ENCODE data around the gene RNASEH2B.

The RNASEH2B gene, protein sequence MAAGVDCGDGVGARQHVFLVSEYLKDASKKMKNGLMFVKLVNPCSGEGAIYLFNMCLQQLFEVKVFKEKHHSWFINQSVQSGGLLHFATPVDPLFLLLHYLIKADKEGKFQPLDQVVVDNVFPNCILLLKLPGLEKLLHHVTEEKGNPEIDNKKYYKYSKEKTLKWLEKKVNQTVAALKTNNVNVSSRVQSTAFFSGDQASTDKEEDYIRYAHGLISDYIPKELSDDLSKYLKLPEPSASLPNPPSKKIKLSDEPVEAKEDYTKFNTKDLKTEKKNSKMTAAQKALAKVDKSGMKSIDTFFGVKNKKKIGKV

GRCh38 chr13:50909605-50910484 is at the start of gene RNASEH2B:
RNASEH2B (plus strand) TSS chr13:50909791; CDS start chr13:50910077, 286 bp downstream.
- DNase-seq: peak; percentile 92

GRCh38 chr13:50864492-50864891 is 45.1 kb upstream of the RNASEH2B start:
- DNase-seq: no peak

DNA sequence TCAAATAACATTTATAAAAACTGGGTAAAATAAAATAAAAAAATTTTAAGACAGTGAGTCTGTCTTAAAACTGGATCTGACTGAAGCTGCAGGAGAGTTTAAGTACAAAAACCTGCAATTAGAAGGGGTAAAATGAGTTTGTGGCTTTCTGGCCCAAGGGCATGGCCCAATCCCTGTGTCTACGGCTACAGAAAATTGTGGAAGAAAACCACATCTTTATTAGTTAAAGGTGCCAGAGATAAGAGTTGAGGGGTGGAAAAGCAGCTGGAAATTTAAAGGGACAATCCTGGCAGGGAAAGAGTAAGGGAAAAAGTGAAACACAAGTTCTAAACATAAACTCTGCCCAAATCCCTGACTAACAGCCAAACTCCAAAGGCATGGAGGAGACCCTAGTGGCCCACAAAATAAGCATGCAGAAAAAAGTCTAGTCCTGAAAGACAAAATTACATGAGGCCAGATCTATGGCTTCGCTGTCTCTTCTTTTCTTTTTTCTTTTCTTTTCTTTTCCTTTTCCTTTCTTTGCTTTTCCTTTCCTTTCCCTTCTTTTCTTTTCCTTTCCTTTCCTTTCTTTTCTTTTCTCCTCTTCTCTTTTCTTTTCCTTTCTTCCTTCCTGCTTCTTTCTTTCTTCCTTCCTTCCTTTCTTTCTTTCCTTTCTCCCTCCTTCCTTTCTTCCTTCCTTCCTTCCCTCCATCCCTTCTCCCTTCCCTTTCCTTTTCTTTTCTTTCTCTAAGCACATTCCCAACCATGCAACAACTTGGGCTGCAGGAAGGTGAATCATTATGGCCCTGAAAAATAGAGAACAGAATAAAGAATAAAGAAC is 42.6 kb upstream of the RNASEH2B start:
- no peak for DNase-seq

DNA sequence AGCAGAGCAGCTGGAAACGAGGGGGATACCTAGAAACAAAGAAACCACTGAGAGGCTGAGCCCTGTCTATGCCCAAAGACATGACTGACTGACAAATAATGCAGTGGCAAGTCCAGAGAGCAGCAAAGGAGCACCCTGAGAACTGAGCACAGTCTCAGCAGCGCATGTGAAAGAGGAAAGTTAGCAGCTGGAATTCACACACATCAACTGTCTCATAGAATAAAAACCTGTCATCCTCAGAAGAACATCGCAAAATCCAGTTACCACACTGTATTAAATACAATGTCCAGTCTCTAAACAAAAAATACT is 42.0 kb upstream of the RNASEH2B start:
- DNase-seq: no peak

DNA sequence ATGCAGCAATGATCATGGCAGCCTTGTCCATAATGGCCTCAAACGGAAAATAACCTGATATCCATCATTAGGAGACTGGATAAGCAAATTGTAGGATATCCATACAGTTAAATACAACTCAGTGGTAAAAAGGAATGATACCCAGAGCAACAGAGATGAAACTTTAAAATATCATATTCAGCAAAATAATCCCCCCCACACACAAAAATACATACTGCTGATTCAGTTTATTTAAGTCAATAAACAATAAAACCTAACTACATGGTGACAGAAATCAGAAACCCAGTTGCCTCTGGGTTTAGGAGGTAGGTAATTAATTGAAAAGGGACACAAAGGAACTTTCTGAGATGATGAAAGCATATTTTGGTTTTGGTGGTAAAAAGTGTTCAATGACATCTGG is 38.2 kb upstream of the RNASEH2B start:
- no peak for DNase-seq

GRCh38 chr13:50873467-50873866 is 36.1 kb upstream of the RNASEH2B start:
- DNase-seq: no peak

GRCh38 chr13:50873991-50874390 is 35.6 kb upstream of the RNASEH2B start:
- DNase-seq: no peak

- no peak for DNase-seq
Measured at GRCh38 chr13:50882816-50883435, 26.7 kb upstream of the RNASEH2B start.

GRCh38 chr13:50883728-50884127 is 25.9 kb upstream of the RNASEH2B start:
- no peak for DNase-seq

DNA sequence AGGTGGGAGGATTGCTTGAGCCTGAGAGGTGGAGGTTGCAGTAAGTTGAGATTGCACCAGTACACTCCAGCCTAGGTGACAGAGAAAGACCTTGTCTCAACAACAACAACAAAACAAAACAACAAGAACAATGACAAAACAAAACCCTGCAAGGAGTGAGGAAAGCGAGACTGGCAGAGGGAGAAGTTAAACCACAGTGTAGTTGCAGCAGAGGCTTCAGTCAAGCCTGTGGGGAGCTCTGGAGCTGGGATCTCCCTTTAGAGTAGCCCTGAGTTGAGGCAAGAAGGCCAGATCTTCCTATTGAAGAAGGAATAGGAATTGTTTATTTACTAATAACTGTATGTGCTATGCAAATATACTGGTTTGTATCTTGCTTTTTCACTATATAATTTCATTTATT is 25.3 kb upstream of the RNASEH2B start:
- no peak for DNase-seq

DNA sequence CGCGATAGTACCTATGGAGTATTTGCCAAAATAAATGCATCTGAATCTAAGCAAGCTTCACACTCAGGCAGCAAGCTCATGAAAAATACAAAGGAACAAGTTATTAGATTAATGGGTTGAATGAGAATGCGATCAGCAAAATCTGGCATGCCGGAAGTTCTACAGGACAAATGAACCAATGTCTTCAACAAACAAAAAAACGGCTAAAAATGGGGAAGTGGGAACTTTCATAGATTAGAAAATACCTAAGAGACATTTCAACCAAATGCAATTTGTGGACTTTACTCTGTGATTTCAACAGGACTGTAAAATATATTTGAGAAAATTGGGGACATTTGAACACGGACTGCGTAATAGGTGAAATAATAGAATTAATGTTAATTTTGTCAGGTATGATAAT is 22.4 kb upstream of the RNASEH2B start:
- no peak for DNase-seq

GRCh38 chr13:50888362-50888761 is 21.2 kb upstream of the RNASEH2B start:
- no peak for DNase-seq

GRCh38 chr13:50889317-50889716 is 20.3 kb upstream of the RNASEH2B start:
- no peak for DNase-seq

DNA sequence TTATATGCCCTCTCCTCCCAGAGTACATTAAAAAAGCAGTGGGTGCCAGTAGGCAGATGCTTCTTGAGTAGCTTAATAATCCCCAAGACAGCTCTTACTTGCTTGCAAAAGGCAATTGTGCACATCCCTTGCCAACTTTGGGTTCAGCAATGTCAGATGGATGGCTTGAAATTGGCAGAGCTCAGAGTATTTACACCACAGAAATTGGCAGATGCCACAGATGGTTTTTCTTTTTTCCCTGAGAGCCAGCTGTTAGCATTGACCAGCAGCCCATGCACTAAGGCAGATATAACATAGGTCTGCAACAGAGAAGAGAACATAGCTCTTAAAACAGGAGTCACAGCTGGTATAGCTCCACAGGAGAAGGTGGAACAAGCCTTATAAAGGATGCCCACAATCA is 18.4 kb upstream of the RNASEH2B start:
- DNase-seq: no peak

- no peak for DNase-seq
Measured at GRCh38 chr13:50892210-50892944, 17.2 kb upstream of the RNASEH2B start.

- no peak for DNase-seq
Measured at GRCh38 chr13:50893211-50893852, 16.3 kb upstream of the RNASEH2B start.

DNA sequence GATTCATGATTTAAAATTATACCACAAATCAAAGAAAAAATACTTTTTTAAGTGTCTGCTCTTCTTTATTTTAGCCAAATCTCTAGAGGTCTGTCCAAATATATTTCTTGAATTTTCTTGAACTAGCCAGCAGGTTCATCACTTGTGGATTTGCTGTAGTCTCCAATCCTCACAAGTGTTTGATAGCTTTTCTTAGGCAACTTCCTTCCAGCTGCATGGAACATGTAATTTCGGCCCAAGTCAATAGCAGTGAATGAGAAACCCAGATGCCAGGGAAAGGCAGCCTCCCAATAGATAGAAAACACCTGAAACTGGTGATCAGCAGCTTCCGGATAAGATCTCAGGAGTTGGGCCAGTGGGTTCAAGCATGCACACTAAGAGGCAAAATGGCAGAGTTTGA is 15.6 kb upstream of the RNASEH2B start:
- no peak for DNase-seq

DNA sequence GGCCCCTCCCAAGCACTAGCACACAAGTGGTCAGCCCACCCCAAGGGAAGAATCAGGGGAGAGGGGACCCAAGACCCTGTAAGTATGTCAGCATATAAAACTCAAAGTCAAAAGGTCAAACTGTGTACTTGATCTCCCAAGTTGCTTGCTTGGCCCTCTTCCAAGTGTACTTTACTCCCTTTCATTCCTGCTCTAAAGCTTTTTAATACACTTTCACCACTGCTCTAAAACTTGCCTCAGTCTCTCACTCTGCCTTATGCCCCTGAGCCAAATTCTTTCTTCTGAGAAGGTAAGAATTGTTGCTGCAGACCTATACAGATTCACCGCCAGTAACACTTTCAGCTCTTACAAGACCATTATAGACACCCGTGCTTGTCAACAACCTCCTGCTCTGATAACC is 15.1 kb upstream of the RNASEH2B start:
- no peak for DNase-seq

- DNase-seq: no peak
Measured at GRCh38 chr13:50898338-50898737, 11.3 kb upstream of the RNASEH2B start.

DNA sequence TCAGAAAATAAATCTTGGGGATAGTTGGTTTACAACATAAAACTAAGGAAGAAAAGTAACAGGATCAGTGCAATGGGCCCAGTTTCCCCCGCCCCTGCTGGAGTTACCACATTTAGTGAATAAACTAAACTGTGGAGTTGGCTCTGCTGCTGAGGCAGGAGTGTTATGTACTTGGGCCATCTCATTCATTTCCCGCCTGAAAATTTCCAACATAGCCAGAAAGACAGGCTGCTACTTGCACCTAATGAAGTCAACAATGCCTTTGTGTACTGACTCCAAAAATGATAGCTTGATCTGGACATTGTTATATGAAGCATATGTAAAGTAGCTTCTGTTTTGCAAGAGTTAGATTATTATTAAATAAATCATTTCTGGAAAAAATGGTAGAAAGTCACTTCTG is 7.9 kb upstream of the RNASEH2B start:
- DNase-seq: no peak

- peak; percentile 18 for DNase-seq
Measured at GRCh38 chr13:50905256-50905655, 4.3 kb upstream of the RNASEH2B start.

DNA sequence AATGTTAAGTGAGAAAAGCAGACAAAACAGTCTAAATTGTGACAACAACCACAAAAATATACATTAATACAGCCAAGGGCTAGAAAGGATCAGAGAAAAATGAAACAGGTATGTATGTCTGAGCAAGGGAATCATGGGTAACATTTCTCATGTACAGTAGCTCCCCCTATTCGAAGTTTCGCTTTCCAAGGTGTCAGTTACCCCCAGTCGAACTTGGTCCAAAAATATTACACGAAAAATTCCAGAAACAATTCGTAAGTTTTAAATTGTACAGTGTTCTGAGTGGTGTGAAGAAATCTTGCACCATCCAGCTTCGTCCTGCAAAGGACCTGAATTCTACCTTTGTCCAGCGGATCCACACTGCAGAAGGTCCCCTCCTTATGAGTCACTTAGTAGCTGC is 1.8 kb upstream of the RNASEH2B start:
- no peak for DNase-seq

Data from DMS53 (cell line).